K562 (cell line): ENCODE results near the gene GJE1. TPM values are rescaled to one million over a fixed set of nuclear protein-coding genes. Genes with fewer than 3 reads are reported as not detected.

Source experiments
- MAZ ChIP-seq, 2 experiments: fragments of 450-650 bp in 1 of 2; sonication (generic) in 1 of 2; formaldehyde crosslinking; IDR thresholded peaks in 1 of 2; conservative IDR thresholded peaks in 1 of 2; 2 replicates each; pipeline versions ENCODE4 v1.4.0 to v1.5.0; 2020; ENCODE audit warnings: mild to moderate bottlenecking in 1 of 2, missing genetic modification reagents in 1 of 2
- NCOA6 ChIP-seq: fragments of 450-650 bp; IDR thresholded peaks from 2 replicates; pipeline ENCODE4 v1.6.1; 2017; ENCODE audit warnings: mild to moderate bottlenecking
- RBM22 ChIP-seq: fragments of 200-400 bp; formaldehyde crosslinking; IDR thresholded peaks from 2 replicates; pipeline ENCODE4 v1.6.1; 2018; ENCODE audit warnings: low read length, low read depth; ENCODE audit not compliant: poor library complexity, severe bottlenecking
- ZKSCAN1 ChIP-seq: fragments of 150-350 bp; IDR thresholded peaks from 2 replicates; pipeline ENCODE4 v1.6.1; 2016; ENCODE audit warnings: low read depth, low read length
- polyA plus RNA-seq, 8 experiments: library from polyadenylated mRNA; depleted of rRNA in 4 of 8; stranded (reverse) in 5 of 8; unstranded in 3 of 8; fragments of >200 nt; fragmentation: Nextera tagmentation in 2 of 8; fragmentation: Illumina TruSeq in 1 of 8; extraction: Ambion mirVana in 2 of 8; extraction: Trizol in 1 of 8; gene quantifications; 2 replicates each; pipeline versions ENCODE4 v1.2.1 to v1.2.3, GENCODE V29; 2011 to 2014; ENCODE audit warnings: inconsistent platforms in 1 of 8, missing spikeins in 1 of 8
- total RNA-seq, 7 experiments: library from RNA; depleted of rRNA in 6 of 7; stranded (reverse); fragments of >200 nt in 6 of 7; fragmentation: Illumina TruSeq in 2 of 7; extraction: Trizol in 2 of 7; gene quantifications; 2 replicates each; pipeline versions ENCODE4 v1.2.1 to v1.2.3, GENCODE V29; 2011 to 2021; ENCODE audit warnings: low replicate concordance in 1 of 7
- TF ChIP-seq, protein P1 (sequence below), 2 experiments: fragments of 450-650 bp in 1 of 2; sonication (generic) in 1 of 2; formaldehyde crosslinking; conservative IDR thresholded peaks; 2 replicates each; pipeline versions ENCODE4 v1.4.0 to v1.8.1; 2020 to 2022; ENCODE audit warnings: mild to moderate bottlenecking in 1 of 2, missing genetic modification reagents in 1 of 2
- TF ChIP-seq, protein P2 (sequence below): fragments of 450-650 bp; formaldehyde crosslinking; conservative IDR thresholded peaks from 2 replicates; pipeline ENCODE4 v1.4.0; 2022; ENCODE audit warnings: mild to moderate bottlenecking, missing genetic modification characterization
- TF ChIP-seq, protein P3 (sequence below): fragments of 250-450 bp; sonication (Bioruptor Pico); IDR thresholded peaks from 2 replicates; pipeline ENCODE4 v1.5.0; 2020; ENCODE audit warnings: mild to moderate bottlenecking
- TF ChIP-seq, protein P4 (sequence below): fragments of 250-450 bp; sonication (Bioruptor Pico); IDR thresholded peaks from 2 replicates; pipeline ENCODE4 v1.8.0; 2022; ENCODE audit warnings: inconsistent platforms

Gene GJE1
- total and polyA plus RNA-seq, 9 of the 15 experiments (the other 6 are each of a cell fraction or from before 2014, with no cell fraction given): not detected

DNA sequence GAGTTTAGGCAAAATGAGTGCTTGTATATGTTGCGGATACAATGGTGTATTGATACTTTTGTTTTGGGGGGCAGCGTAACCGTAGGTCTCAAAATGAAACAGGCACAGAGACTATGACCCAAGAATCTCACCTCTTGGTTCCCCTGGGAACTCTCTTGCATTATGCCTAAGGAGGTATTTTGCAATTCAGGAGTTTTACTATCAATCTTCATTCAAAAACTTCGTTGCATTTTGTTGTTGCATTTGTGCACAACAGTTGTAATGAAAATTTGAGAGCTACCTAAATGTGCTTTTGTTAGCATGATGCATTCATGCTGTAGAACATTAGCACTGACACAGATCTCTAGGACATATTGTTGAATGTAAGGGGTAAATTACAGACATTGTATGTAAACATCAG is 32.5 kb downstream of the GJE1 start (continued):
- TF ChIP-seq, protein P1, sequence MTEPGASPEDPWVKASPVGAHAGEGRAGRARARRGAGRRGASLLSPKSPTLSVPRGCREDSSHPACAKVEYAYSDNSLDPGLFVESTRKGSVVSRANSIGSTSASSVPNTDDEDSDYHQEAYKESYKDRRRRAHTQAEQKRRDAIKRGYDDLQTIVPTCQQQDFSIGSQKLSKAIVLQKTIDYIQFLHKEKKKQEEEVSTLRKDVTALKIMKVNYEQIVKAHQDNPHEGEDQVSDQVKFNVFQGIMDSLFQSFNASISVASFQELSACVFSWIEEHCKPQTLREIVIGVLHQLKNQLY (CRISPR knock-in tag; conservative IDR thresholded peaks at IDR 0.05): no peak
- TF ChIP-seq, protein P2, sequence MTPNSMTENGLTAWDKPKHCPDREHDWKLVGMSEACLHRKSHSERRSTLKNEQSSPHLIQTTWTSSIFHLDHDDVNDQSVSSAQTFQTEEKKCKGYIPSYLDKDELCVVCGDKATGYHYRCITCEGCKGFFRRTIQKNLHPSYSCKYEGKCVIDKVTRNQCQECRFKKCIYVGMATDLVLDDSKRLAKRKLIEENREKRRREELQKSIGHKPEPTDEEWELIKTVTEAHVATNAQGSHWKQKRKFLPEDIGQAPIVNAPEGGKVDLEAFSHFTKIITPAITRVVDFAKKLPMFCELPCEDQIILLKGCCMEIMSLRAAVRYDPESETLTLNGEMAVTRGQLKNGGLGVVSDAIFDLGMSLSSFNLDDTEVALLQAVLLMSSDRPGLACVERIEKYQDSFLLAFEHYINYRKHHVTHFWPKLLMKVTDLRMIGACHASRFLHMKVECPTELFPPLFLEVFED (CRISPR knock-in tag): no peak
- no peak for TF ChIP-seq ZKSCAN1
- TF ChIP-seq, protein P3, sequence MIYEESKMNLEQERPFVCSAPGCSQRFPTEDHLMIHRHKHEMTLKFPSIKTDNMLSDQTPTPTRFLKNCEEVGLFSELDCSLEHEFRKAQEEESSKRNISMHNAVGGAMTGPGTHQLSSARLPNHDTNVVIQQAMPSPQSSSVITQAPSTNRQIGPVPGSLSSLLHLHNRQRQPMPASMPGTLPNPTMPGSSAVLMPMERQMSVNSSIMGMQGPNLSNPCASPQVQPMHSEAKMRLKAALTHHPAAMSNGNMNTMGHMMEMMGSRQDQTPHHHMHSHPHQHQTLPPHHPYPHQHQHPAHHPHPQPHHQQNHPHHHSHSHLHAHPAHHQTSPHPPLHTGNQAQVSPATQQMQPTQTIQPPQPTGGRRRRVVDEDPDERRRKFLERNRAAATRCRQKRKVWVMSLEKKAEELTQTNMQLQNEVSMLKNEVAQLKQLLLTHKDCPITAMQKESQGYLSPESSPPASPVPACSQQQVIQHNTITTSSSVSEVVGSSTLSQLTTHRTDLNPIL (CRISPR knock-in tag): no peak
- TF ChIP-seq, protein P4, sequence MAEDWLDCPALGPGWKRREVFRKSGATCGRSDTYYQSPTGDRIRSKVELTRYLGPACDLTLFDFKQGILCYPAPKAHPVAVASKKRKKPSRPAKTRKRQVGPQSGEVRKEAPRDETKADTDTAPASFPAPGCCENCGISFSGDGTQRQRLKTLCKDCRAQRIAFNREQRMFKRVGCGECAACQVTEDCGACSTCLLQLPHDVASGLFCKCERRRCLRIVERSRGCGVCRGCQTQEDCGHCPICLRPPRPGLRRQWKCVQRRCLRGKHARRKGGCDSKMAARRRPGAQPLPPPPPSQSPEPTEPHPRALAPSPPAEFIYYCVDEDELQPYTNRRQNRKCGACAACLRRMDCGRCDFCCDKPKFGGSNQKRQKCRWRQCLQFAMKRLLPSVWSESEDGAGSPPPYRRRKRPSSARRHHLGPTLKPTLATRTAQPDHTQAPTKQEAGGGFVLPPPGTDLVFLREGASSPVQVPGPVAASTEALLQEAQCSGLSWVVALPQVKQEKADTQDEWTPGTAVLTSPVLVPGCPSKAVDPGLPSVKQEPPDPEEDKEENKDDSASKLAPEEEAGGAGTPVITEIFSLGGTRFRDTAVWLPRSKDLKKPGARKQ (CRISPR knock-in tag): no peak
- no peak for TF ChIP-seq RBM22
- no peak for TF ChIP-seq NCOA6
- no peak for TF ChIP-seq MAZ (CRISPR knock-in tag; conservative IDR thresholded peaks at IDR 0.05 in 1 of 2, IDR thresholded peaks at IDR 0.05 in 1 of 2)
